HCEC 1CT (cell line): ENCODE results near the gene COQ9.
"Not testable (repeated sequence)": the region's sequence is repeated elsewhere in the genome, so short reads cannot be mapped to it uniquely, and the experiment has no call there.

Source experiments
- DNase-seq: peaks from one replicate; pipeline ENCODE4 v3.0.0-alpha.2; 2017

The COQ9 gene

GRCh38 chr16:57486858-57487834 lies 39.9 kb downstream of the COQ9 start:
- no peak for DNase-seq

DNA sequence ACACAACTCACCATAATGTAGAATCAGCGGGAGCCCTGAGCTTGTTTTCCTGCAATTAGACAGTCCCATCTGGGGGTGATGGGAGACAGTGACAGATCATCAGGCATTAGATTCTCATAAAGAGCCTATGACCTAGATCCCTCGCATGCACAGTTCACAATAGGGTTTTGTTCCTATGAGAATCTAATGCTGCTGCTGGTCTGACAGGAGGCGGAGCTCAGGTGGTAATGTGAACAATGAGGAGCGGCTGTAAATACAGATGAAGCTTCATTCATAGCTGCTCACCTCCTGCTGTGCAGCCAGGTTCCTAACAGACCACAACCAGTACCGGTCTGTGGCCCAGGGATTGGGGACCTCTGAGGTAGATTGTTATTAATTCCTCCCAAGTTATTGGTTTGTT lies 42.0 kb downstream of the COQ9 start:
- no peak for DNase-seq

DNA sequence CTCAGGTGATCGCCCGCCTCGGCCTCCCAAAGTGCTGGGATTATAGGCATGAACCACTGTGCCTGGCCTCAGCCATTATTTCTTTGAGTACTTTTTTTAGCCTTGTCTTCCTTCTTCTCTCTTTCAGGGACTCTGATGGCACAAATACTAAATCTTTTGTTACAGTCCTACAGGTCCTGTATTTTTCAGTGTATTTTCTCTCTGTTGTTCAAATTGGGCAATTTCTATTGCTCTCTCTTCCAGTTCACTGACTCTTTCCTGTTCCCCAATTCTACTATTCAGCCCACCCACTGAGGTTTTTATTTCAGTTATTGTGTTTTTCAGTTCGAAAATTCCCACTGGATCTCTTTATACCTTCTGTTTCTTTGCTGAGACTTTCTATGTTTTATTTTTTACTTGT lies 46.5 kb downstream of the COQ9 start:
- DNase-seq, result no peak

DNA sequence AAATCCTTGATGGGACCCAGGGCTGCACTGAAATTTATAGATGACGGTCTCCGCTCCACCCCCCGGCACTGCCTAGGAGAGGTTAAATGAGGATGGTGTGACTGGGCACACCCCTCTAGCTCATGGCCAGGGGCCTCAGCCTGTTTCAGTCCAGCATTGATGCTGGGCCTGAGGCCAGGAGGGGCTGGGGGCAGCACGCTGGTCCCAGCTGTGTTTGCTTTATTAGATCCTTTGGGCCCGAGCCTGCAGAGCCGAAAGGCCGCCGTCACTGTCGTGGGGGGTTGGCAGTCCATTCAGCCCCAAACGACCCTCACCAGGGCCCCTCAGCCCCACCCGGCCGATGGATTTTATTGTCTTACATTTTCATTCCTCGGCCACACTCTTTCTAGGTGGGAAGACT lies 49.8 kb downstream of the COQ9 start:
- DNase-seq, result no peak

GRCh38 chr16:57498031-57498430 lies 50.8 kb downstream of the COQ9 start:
- no peak for DNase-seq

- DNase-seq, result not testable (repeated sequence)
Measured at GRCh38 chr16:57499941-57500340, 52.7 kb downstream of the COQ9 start.

- DNase-seq, result no peak
Measured at GRCh38 chr16:57500578-57501111, 53.4 kb downstream of the COQ9 start.

GRCh38 chr16:57501492-57501891 lies 54.2 kb downstream of the COQ9 start:
- no peak for DNase-seq

- DNase-seq, result no peak
Measured at GRCh38 chr16:57502048-57502775, 54.9 kb downstream of the COQ9 start.

GRCh38 chr16:57503366-57503765 lies 56.1 kb downstream of the COQ9 start:
- no peak for DNase-seq

DNA sequence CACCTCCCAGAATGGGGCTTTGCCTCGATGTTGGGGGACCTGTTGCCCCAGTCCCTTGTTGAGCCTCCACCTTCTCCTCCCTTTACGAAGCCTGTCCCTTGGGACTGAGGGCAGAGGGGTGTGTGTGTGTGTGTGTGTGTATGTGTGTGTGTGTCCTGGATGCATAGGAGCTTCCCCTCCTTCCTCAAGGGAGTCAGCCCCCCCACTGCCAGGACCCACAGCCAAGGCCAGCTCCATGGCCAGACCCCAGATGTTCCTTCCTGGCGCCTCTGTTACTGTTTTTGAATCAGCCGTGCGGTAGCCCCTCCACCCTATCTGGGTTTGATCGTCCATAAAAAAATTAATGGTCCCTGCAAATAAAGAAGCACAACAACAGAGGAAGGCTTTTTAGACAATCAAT lies 56.7 kb downstream of the COQ9 start:
- DNase-seq, result no peak

DNA sequence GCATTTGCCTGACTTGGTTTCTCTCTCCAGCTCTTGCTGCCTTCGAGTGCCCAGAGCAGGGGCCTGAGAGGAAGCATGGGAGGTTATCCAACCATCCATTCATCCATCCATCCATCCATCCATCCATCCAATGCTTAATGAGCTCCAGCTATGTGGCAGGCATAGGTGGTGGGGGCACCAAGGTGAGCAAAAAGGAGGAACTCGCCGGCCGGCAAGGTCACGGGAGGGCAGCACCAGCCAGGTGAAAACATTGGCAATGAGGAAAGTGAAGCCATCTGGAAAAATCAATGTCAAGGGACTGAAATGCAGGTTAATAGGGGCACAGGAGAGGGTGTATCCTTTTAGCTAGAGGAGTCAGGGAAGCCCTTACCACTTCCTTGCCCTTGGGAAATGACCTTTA lies 57.2 kb downstream of the COQ9 start:
- no peak for DNase-seq

DNA sequence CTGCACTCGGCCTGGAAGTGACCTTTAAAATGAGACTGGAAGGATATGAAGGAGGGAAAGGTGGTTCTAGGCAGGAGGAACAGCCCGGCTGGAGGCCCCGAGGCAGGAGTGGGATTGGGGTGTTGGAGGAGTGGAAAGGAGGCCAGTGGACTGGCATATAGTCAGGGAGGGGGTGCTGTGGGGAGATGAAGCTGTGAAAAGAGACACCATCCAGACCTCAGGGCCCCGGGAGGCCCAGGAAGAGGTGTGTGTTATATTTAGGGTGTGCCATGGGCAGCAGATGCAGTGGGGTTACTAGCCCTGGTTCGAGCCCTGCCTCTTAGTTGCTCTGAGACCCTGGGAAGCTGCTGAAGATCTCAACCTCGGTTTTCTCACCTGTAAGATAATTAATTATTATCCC lies 57.9 kb downstream of the COQ9 start:
- no peak for DNase-seq

GRCh38 chr16:57507136-57508034 lies 60.1 kb downstream of the COQ9 start:
- DNase-seq, result no peak

DNA sequence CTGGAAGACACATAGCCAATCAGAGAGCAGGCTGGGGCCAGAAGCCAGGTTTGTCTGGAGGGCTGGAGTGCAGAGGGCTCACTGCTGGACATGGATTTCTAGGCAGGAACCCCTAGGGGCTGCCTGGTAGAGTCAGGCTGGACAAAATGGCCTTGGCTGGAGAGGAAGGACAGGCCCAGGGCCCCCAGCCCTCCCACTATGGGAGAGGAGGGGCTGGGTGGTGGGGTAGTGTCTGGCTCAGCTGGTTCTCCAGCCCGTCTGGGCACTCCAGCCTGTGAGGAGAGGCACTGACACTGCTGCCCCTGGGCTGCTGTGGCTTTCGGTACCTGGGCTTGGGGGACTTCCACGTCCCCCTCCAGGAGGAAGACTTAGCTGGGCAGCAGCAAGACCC lies 60.8 kb downstream of the COQ9 start:
- DNase-seq, result no peak

DNA sequence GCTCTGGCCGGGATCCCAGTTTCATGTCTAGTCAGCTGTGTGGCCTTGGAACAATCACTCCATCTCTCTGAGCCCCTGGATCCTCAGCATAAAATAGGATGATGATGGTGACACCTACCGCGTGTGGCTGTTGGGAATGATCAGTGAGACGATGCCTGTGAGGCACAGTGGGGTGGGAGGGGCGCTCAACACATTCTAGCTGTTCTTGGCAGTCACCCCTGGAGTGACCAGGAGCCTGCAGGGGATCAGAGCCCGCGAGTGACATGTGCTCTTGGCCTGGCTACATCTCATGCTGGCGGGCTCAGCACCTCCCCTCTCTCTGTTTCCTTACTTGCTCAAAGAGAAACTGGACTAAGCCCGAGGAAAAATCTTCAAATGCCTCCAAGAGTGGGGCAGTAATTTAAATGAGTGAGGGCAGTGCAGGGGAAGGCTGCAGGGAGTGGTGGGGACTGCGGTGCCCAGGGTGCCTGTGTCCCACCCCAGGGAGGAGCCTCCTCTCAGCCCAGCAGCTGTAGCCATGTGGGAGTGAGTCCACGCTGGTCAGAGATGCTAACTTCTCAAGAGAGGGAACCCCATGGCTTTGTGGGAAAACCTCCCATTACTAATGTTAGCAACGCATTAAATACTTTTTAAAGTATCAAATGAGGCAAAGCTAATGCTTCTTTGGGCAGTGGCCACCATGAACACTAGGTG lies 62.1 kb downstream of the COQ9 start:
- DNase-seq, result no peak

DNA sequence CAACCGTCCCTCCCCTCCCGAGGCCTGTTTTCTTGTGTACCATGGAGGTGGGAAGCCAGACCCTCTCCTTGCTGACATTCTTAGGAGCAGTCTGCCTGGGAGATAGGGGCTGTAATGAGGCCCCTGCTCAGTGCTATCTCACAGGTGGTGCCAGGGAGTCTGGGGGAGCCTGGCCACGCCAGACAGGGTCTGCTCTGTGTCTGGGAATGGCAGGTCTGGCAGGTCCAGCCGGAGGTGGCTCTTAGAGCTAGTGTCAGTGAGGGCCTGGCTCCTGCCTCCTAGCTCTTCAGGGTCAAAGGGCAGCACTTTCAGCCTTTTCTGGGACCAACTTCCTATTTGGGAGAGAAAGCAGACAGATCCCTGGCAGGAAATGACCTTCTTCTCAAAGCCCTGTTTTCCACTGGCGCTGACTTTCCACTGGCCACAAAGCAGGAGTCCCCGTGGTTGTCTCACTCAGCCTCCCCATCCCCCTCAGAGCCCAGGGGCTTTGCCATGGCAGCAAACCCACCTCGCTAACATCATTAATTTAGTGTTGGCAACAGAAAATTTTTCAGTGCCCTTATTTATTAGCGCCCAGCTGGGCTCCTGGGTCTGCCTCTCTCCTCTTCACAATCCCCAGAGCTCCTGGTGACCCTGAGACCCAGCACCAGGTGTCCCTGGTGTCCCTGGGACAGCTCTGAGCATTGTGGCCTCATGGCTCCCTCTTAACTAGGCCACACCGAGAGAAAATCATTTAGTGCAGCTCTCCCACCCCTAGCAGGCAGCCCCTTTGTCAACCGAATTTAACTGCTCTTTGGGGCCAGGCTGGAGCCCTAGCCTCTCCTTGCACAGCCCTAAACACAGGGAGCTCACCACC lies 63.0 kb downstream of the COQ9 start:
- no peak for DNase-seq
